Gastroesophageal sphincter (tissue), 3 donors: ENCODE measurements around the gene SLC38A1.

ENCODE experiments used
- CTCF ChIP-seq, 4 experiments: fragments of 200-600 bp in 2 of 4; fragments of 450-650 bp in 2 of 4; sonication (generic) in 1 of 4; IDR thresholded peaks; one replicate each; pipeline ENCODE4 v1.5.1; 2017 to 2019; ENCODE audit warnings: antibody characterized with exemption in 4 of 4, mild to moderate bottlenecking in 2 of 4, moderate library complexity in 2 of 4
- EP300 ChIP-seq: sonication (generic); formaldehyde crosslinking; IDR thresholded peaks from one replicate; pipeline ENCODE4 v1.6.1; 2017; ENCODE audit warnings: antibody characterized with exemption, mild to moderate bottlenecking
- POLR2A ChIP-seq, 2 donors: fragments of 450-650 bp; IDR thresholded peaks; one replicate each; pipeline ENCODE4 v1.6.1; 2017; ENCODE audit warnings: antibody characterized with exemption in 2 of 2, mild to moderate bottlenecking in 2 of 2, moderate library complexity in 1 of 2

- TF ChIP-seq CTCF (IDR thresholded peaks at IDR 0.05) (no peak), EP300 (no peak), POLR2A (IDR thresholded peaks at IDR 0.05) (no peak)
These were observed 58.6 kb downstream of the SLC38A1 start for GRCh38 chr12:46209914-46210872.
